ENCODE measurements around the gene NPAS3. TPM values are rescaled to one million over a fixed set of nuclear protein-coding genes. Genes with fewer than 3 reads are reported as not detected.

NPAS3 gene
- total and polyA plus RNA-seq, 2 of the 8 experiments (the other 6 are each of a cell fraction or from before 2014, with no cell fraction given): 0.11 to 0.60 TPM

- Histone ChIP-seq H3K27ac (ENCODE audit: low read depth, low read length) (no peak overlapping the region), H3K79me1 (ENCODE audit: low read depth, low read length) (no peaks in the 10 kb centered on the region), H2BK12ac (ENCODE audit: low read depth, low read length) (no peak overlapping the region), H3K14ac (ENCODE audit: insufficient read length) (no peak overlapping the region), H2AFZ (ENCODE audit: low read length) (no peak overlapping the region), H3K23ac (ENCODE audit: insufficient read length) (no peak overlapping the region), H3K79me2 (ENCODE audit: control insufficient read depth in 1 of 2, insufficient read depth in 2 of 2, low read length in 2 of 2) (no peaks in the 10 kb centered on the region), H3K9me3 (ENCODE audit: insufficient read depth in 2 of 2, low read depth in 1 of 2, low read length in 1 of 2) (no peaks in the 10 kb centered on the region), H2BK120ac (replicated peaks; ENCODE audit: low read depth, low read length) (no peak overlapping the region), H4K20me1 (replicated peaks in 1 of 2; ENCODE audit: control insufficient read depth in 1 of 2, insufficient read depth in 2 of 2, low read length in 2 of 2) (no peaks in the 10 kb centered on the region), H3K4ac (replicated peaks; ENCODE audit: insufficient read length, low read depth, low read length) (no peak overlapping the region), H3K23me2 (ENCODE audit: low read depth, low read length) (no peaks in the 10 kb centered on the region), H3K4me2 (ENCODE audit: insufficient read depth in 1 of 2, low read depth in 2 of 2, low read length in 2 of 2) (no peak overlapping the region), H3K18ac (ENCODE audit: extremely low read depth, low read length) (no peak overlapping the region), H2BK15ac (ENCODE audit: low read length) (no peak overlapping the region), H3K27me3 (replicated peaks in 1 of 4; ENCODE audit: control insufficient read depth in 3 of 4, extremely low read depth in 1 of 4, insufficient read depth in 3 of 4, low read length in 3 of 4) (no peaks in the 10 kb centered on the region), H3K4me3 (ENCODE audit: extremely low read depth in 1 of 4, insufficient read depth in 2 of 4, low read depth in 3 of 4, low read length in 4 of 4) (no peak overlapping the region), H3K56ac (replicated peaks; ENCODE audit: insufficient read length, low read depth, low read length) (no peak overlapping the region), H2BK5ac (ENCODE audit: low read depth, low read length) (no peak overlapping the region), H2BK20ac (ENCODE audit: low read length) (no peak overlapping the region), H4K8ac (ENCODE audit: extremely low read depth, insufficient read depth, low read length) (no peak overlapping the region), H4K91ac (replicated peaks; ENCODE audit: insufficient read length, low read length) (no peak overlapping the region), H3K36me3 (ENCODE audit: control insufficient read depth in 2 of 4, insufficient read depth in 4 of 4, low read length in 3 of 4) (no peaks in the 10 kb centered on the region), H3K9ac (replicated peaks in 1 of 4; ENCODE audit: extremely low read depth in 1 of 4, low read depth in 3 of 4, low read length in 3 of 4) (no peak overlapping the region), H4K5ac (ENCODE audit: insufficient read length, low read depth, low read length) (no peak overlapping the region), H3K4me1 (replicated peaks in 1 of 4; ENCODE audit: control insufficient read depth in 3 of 4, insufficient read depth in 4 of 4, low read length in 3 of 4) (peaks cover 0 to 5% (median 4%) of the 10 kb centered on the region in 4 experiments; a peak in 3 of 7 replicates), H2AK5ac (ENCODE audit: low read depth, low read length) (no peak overlapping the region)
- ChIA-PET CTCF (ENCODE audit: partially characterized antibody) (interaction anchor here (0.6 to 1.0 kb wide), 3 partner anchors 90 to 1053 kb away, joined by 3 to 4 read pairs (median 4); no protein-coding TSS in a partner anchor), POLR2A (ENCODE audit: partially characterized antibody) (interaction anchor here (0.6 kb wide), 1 partner anchor 1131 kb away, joined by 3 read pairs; no protein-coding TSS in a partner anchor)
- 81% methylated on average over 9 of the region's 9 CpGs; no CpG with 5 or more reads in 1 of the 2 experiments for WGBS, 2 experiments (ENCODE audit: extremely low coverage in 1 of 2, insufficient coverage in 1 of 2, insufficient read length in 1 of 2, insufficient replicate concordance in 2 of 2, low coverage in 1 of 2, low lambda C conversion rate in 2 of 2, missing lambda C conversion rate in 1 of 2)
- DNase-seq (ENCODE audit: low read depth in 1 of 2, low spot score in 2 of 2): no peak
- no peak for FAIRE-seq
- TF ChIP-seq POU5F1 (IDR thresholded peaks at IDR 0.05; ENCODE audit: low read depth, low read length): no peak
- no peak for TF ChIP-seq EGR1 (IDR thresholded peaks at IDR 0.05; ENCODE audit: borderline replicate concordance, low read depth, low read length)
- TF ChIP-seq MAX (IDR thresholded peaks at IDR 0.05): no peak
- no peak for TF ChIP-seq ATF3 (IDR thresholded peaks at IDR 0.05; ENCODE audit: insufficient read depth, low read depth, low read length)
Measured at GRCh38 chr14:33566082-33566481, 627.4 kb downstream of the NPAS3 start.

Data from H1 (cell line).